ENCODE data around the gene CHRM4.
A peak's percentile ranks its signal among the peaks of the same experiment; 100 is the strongest.

CHRM4 gene

GRCh38 chr11:46345131-46345597, 46.4 kb downstream of the CHRM4 start:
- Histone ChIP-seq H3K4me1 (ENCODE audit: control insufficient read depth, insufficient read depth, low read length) (peaks cover 85% of the 10 kb centered on the region), H3K9ac (ENCODE audit: low read length) (peak overlapping the region; percentile 44), H3K4me3 (ENCODE audit: low read depth, low read length) (peak overlapping the region; percentile 51), H3K27ac (ENCODE audit: low read depth, low read length) (peak overlapping the region; percentile 61), H3K36me3 (ENCODE audit: control insufficient read depth, insufficient read depth, low read length) (no peaks in the 10 kb centered on the region), H3K27me3 (ENCODE audit: control insufficient read depth, insufficient read depth, low read length) (peaks cover 12% of the 10 kb centered on the region), H3K9me3 (ENCODE audit: control insufficient read depth, insufficient read depth, low read depth, low read length) (no peaks in the 10 kb centered on the region)

GRCh38 chr11:46343520-46343919, 48.1 kb downstream of the CHRM4 start:
- Histone ChIP-seq H3K4me1 (ENCODE audit: control insufficient read depth, insufficient read depth, low read length) (peaks cover 81% of the 10 kb centered on the region), H3K4me3 (ENCODE audit: low read depth, low read length) (no peak overlapping the region), H3K36me3 (ENCODE audit: control insufficient read depth, insufficient read depth, low read length) (no peaks in the 10 kb centered on the region), H3K9me3 (ENCODE audit: control insufficient read depth, insufficient read depth, low read depth, low read length) (no peaks in the 10 kb centered on the region), H3K27me3 (ENCODE audit: control insufficient read depth, insufficient read depth, low read length) (peaks cover 12% of the 10 kb centered on the region), H3K27ac (ENCODE audit: low read depth, low read length) (no peak overlapping the region), H3K9ac (ENCODE audit: low read length) (no peak overlapping the region)

GRCh38 chr11:46342239-46342638, 49.3 kb downstream of the CHRM4 start:
- H3K27me3 ChIP-seq (ENCODE audit: control insufficient read depth, insufficient read depth, low read length), result peaks cover 12% of the 10 kb centered on the region
- H3K36me3 ChIP-seq (ENCODE audit: control insufficient read depth, insufficient read depth, low read length), result no peaks in the 10 kb centered on the region
- H3K27ac ChIP-seq (ENCODE audit: low read depth, low read length), result 0 out of 2 replicates have a peak overlapping the region, but pooled peaks have one; percentile 11
- H3K9me3 ChIP-seq (ENCODE audit: control insufficient read depth, insufficient read depth, low read depth, low read length), result no peaks in the 10 kb centered on the region
- H3K9ac ChIP-seq (ENCODE audit: low read length), result no peak overlapping the region
- H3K4me3 ChIP-seq (ENCODE audit: low read depth, low read length), result no peak overlapping the region
- H3K4me1 ChIP-seq (ENCODE audit: control insufficient read depth, insufficient read depth, low read length), result peaks cover 86% of the 10 kb centered on the region

DNA sequence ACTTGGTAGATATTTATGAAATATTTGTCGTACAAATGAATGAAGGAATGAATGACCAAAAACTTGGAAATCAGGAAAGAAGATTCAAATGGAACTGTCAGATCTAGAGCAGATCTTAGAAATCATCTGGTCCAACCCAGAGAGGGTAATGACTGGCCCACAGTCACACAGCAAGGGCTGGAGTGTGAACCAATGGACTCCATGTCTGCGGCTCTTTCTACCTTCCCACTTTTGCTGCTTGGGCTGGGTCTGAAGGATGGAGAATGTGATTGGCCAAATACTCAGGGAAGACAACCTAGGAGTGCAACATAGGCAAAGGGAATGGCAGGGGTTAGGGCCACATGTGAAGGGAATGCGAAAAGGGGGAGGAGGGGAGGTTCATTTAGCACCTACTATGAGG, 50.1 kb downstream of the CHRM4 start:
- no peak overlapping the region for H3K4me3 ChIP-seq (ENCODE audit: low read depth, low read length)
- H3K4me1 ChIP-seq (ENCODE audit: control insufficient read depth, insufficient read depth, low read length), result peaks cover 86% of the 10 kb centered on the region
- no peak overlapping the region for H3K27ac ChIP-seq (ENCODE audit: low read depth, low read length)
- no peaks in the 10 kb centered on the region for H3K9me3 ChIP-seq (ENCODE audit: control insufficient read depth, insufficient read depth, low read depth, low read length)
- no peaks in the 10 kb centered on the region for H3K36me3 ChIP-seq (ENCODE audit: control insufficient read depth, insufficient read depth, low read length)
- peaks cover 6% of the 10 kb centered on the region for H3K27me3 ChIP-seq (ENCODE audit: control insufficient read depth, insufficient read depth, low read length)
- H3K9ac ChIP-seq (ENCODE audit: low read length), result no peak overlapping the region

- peak overlapping the region; percentile 69 for H3K27ac ChIP-seq (ENCODE audit: low read depth, low read length)
These were observed 51.8 kb downstream of the CHRM4 start for GRCh38 chr11:46339816-46340215.

DNA sequence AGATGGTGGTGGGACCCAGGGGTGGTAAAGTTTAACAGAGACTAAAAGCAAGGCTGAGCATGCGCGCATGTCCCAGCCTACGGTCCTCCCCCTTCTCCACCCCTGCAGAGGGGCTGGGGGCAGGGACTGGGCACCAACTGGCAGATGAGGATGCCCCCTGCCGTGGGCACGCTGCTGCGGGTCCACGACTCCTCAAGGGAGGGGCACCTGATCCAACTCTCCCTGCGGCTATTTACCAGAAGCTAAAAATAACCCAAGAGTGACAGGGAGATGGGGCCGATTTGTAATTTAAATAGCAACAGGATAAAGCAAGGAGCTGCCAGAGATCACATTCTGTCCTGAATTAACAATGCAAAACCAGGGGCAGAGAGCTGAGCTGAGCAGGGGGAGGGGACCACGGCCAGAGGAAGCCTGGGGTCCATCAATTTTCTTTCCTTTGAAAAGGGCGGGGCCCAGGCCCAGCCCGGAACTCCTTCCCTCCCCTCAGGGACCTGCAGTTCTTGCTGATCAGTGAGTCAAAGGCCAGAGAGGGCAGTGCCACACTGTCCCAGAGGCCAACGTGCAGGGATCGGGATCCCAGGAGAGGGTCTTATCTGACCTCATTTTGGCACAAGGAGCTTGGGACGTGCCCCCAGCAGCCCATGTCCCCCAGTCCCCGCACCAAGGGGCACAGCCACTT, 52.4 kb downstream of the CHRM4 start:
- Histone ChIP-seq H3K9ac (ENCODE audit: low read length) (peak overlapping the region; percentile 29), H3K4me1 (ENCODE audit: control insufficient read depth, insufficient read depth, low read length) (peaks cover 78% of the 10 kb centered on the region), H3K4me3 (ENCODE audit: low read depth, low read length) (peak overlapping the region; percentile 46)

More at GRCh38 chr11:46339816-46340215, 51.8 kb downstream of the CHRM4 start:
- H3K27me3 ChIP-seq (ENCODE audit: control insufficient read depth, insufficient read depth, low read length), result peaks cover 10% of the 10 kb centered on the region
- no peaks in the 10 kb centered on the region for H3K36me3 ChIP-seq (ENCODE audit: control insufficient read depth, insufficient read depth, low read length)
- peaks cover 81% of the 10 kb centered on the region for H3K4me1 ChIP-seq (ENCODE audit: control insufficient read depth, insufficient read depth, low read length)
- H3K9ac ChIP-seq (ENCODE audit: low read length), result peak overlapping the region; percentile 29
- no peak overlapping the region; the same call in 1 of the 2 replicates for H3K4me3 ChIP-seq (ENCODE audit: low read depth, low read length)
- no peaks in the 10 kb centered on the region for H3K9me3 ChIP-seq (ENCODE audit: control insufficient read depth, insufficient read depth, low read depth, low read length)

DNA sequence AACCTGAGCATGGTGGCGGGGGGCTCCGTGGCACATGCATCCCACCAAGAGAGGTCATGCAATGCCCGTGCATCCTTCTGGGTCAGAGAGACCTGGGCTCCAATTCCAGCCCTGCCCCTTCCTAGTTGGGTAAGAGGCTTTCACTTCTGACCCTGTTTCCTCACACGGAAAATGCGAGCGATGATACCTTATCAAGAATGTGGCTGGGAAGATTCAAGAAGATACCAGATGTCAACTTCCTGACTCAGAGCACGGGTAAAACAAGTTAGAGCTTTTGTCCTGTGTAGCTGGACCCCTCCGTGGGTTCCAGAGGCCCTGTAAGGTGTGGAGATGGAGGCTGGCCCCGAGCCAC, 53.0 kb downstream of the CHRM4 start:
- no peaks in the 10 kb centered on the region for H3K9me3 ChIP-seq (ENCODE audit: control insufficient read depth, insufficient read depth, low read depth, low read length)
- H3K27ac ChIP-seq (ENCODE audit: low read depth, low read length), result peak overlapping the region; percentile 77; the same call in 1 of the 2 replicates
- peak overlapping the region; percentile 46 for H3K4me3 ChIP-seq (ENCODE audit: low read depth, low read length)
- H3K27me3 ChIP-seq (ENCODE audit: control insufficient read depth, insufficient read depth, low read length), result peaks cover 22% of the 10 kb centered on the region
- H3K36me3 ChIP-seq (ENCODE audit: control insufficient read depth, insufficient read depth, low read length), result no peaks in the 10 kb centered on the region
- H3K4me1 ChIP-seq (ENCODE audit: control insufficient read depth, insufficient read depth, low read length), result peaks cover 75% of the 10 kb centered on the region
- H3K9ac ChIP-seq (ENCODE audit: low read length), result peak overlapping the region; percentile 8

More for the DNA sequence above, 52.4 kb downstream of the CHRM4 start:
- Histone ChIP-seq H3K27ac (ENCODE audit: low read depth, low read length) (peak overlapping the region; percentile 77), H3K27me3 (ENCODE audit: control insufficient read depth, insufficient read depth, low read length) (peaks cover 17% of the 10 kb centered on the region), H3K36me3 (ENCODE audit: control insufficient read depth, insufficient read depth, low read length) (no peaks in the 10 kb centered on the region), H3K9me3 (ENCODE audit: control insufficient read depth, insufficient read depth, low read depth, low read length) (no peaks in the 10 kb centered on the region)

DNA sequence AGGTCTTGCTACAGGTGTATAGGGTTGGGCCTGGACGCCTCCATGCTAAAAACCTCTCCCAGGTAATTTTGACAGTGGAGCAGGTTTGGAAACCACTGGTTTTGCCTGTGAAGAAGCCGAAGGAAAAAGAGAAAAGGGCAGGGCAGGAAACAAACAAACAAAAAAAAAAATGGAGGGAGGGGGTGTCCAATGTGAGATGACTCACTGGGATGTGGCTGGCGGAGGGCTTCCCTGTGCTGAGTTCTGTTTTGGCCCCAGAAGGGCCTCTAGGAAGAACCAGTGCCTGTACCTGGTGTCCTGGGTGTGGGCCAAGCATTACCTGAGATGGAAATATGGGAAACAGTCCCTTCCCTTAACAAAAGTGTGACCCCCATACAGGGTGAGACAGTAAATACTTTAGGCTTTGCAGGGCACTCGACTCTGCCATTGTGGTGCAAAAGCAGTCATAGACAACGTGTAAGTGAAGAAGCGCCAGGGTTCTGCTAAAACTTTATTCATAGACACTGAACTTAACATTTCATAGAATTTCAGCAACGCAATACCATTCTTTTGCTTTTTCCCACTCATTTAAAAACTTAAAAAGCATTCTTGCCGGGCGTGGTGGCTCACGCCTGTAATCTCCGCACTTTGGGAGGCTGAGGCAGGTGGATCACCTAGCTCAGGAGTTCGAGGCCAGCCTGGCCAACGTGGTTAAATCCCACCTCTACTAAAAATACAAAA, 53.8 kb downstream of the CHRM4 start:
- no peak overlapping the region for H3K4me3 ChIP-seq (ENCODE audit: low read depth, low read length)
- no peaks in the 10 kb centered on the region for H3K36me3 ChIP-seq (ENCODE audit: control insufficient read depth, insufficient read depth, low read length)
- H3K27me3 ChIP-seq (ENCODE audit: control insufficient read depth, insufficient read depth, low read length), result peaks cover 30% of the 10 kb centered on the region
- H3K27ac ChIP-seq (ENCODE audit: low read depth, low read length), result no peak overlapping the region
- H3K9me3 ChIP-seq (ENCODE audit: control insufficient read depth, insufficient read depth, low read depth, low read length), result no peaks in the 10 kb centered on the region
- peaks cover 71% of the 10 kb centered on the region for H3K4me1 ChIP-seq (ENCODE audit: control insufficient read depth, insufficient read depth, low read length)
- H3K9ac ChIP-seq (ENCODE audit: low read length), result no peak overlapping the region

- Histone ChIP-seq H3K4me3 (ENCODE audit: low read depth, low read length) (no peak overlapping the region), H3K36me3 (ENCODE audit: control insufficient read depth, insufficient read depth, low read length) (no peaks in the 10 kb centered on the region), H3K4me1 (ENCODE audit: control insufficient read depth, insufficient read depth, low read length) (peaks cover 65% of the 10 kb centered on the region), H3K27me3 (ENCODE audit: control insufficient read depth, insufficient read depth, low read length) (peaks cover 41% of the 10 kb centered on the region), H3K9ac (ENCODE audit: low read length) (no peak overlapping the region), H3K27ac (ENCODE audit: low read depth, low read length) (no peak overlapping the region), H3K9me3 (ENCODE audit: control insufficient read depth, insufficient read depth, low read depth, low read length) (no peaks in the 10 kb centered on the region)
These were observed 54.9 kb downstream of the CHRM4 start for GRCh38 chr11:46336563-46337180.

DNA sequence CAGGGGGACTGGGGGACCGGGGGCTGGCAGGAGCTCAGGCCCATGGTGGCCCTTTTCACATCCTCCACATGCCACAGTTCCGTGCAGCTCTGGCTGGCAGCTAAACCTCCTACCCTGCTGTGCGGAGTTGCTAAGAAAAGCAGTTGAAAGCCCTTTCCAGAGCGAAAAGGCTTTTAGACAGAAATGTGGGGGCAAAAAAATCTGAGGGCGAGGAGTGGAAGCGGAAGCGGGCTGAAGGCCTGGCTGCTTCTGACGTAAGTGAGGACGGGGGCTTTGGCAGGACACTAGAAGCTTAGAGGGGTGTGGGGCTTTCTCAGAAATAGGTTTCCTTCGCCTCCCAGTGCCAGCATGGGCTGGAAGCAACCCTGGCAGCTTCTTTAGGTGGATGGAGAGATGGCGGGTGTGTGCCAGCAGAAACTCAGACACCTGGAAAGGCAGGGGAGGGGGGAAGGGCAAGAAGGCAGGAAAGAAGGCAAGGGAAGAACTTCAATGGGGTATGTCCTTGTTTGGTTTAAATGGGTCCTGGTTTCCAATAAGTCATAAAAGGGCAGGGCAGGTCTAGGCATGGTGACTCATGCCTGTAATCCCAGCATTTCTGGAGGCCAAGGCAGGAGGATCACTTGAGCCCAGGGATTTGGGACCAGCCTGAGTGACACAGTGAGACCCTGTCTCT, 55.5 kb downstream of the CHRM4 start:
- Histone ChIP-seq H3K36me3 (ENCODE audit: control insufficient read depth, insufficient read depth, low read length) (no peaks in the 10 kb centered on the region), H3K4me3 (ENCODE audit: low read depth, low read length) (no peak overlapping the region), H3K27ac (ENCODE audit: low read depth, low read length) (no peak overlapping the region), H3K27me3 (ENCODE audit: control insufficient read depth, insufficient read depth, low read length) (peaks cover 48% of the 10 kb centered on the region), H3K4me1 (ENCODE audit: control insufficient read depth, insufficient read depth, low read length) (peaks cover 64% of the 10 kb centered on the region), H3K9me3 (ENCODE audit: control insufficient read depth, insufficient read depth, low read depth, low read length) (no peaks in the 10 kb centered on the region), H3K9ac (ENCODE audit: low read length) (no peak overlapping the region)
